Subcutaneous abdominal adipose tissue (tissue), 5 donors: Measurements from ENCODE around the gene LRRC4C.
A peak's percentile ranks its signal among the peaks of the same experiment; 100 is the strongest.

Experiments
- H3K27ac ChIP-seq: one replicate; pipeline ENCODE4 v1.7.0; 2013; ENCODE audit warnings: low read depth, mild to moderate bottlenecking, inconsistent platforms, low read length, moderate library complexity
- H3K27me3 ChIP-seq, 5 donors: one replicate each; pipeline ENCODE4 v1.7.0; 2013; ENCODE audit warnings: low read length in 5 of 5, inconsistent platforms in 1 of 5; ENCODE audit not compliant: control insufficient read depth in 5 of 5, insufficient read depth in 4 of 5
- H3K36me3 ChIP-seq, 5 donors: one replicate each; pipeline ENCODE4 v1.7.0; 2013; ENCODE audit warnings: low read length in 5 of 5; ENCODE audit not compliant: control insufficient read depth in 5 of 5, insufficient read depth in 5 of 5
- H3K4me1 ChIP-seq, 5 donors: one replicate each; pipeline ENCODE4 v1.7.0; 2013; ENCODE audit warnings: low read length in 5 of 5, mild to moderate bottlenecking in 3 of 5, moderate library complexity in 1 of 5; ENCODE audit not compliant: control insufficient read depth in 5 of 5, insufficient read depth in 5 of 5
- H3K4me3 ChIP-seq, 5 donors: one replicate each; pipeline ENCODE4 v1.7.0; 2013; ENCODE audit warnings: low read length in 5 of 5, low read depth in 1 of 5
- H3K9ac ChIP-seq, 5 donors: one replicate each; pipeline ENCODE4 v1.7.0; 2013; ENCODE audit warnings: low read length in 5 of 5, mild to moderate bottlenecking in 4 of 5, moderate library complexity in 3 of 5
- H3K9me3 ChIP-seq, 5 donors: one replicate each; pipeline ENCODE4 v1.7.0; 2013; ENCODE audit warnings: low read length in 5 of 5; ENCODE audit not compliant: control insufficient read depth in 5 of 5
- donor health status: healthy.
- donor health status: healthy.
- donor health status: healthy.
- donor health status: healthy.
- donor health status: healthy.

The LRRC4C gene

DNA sequence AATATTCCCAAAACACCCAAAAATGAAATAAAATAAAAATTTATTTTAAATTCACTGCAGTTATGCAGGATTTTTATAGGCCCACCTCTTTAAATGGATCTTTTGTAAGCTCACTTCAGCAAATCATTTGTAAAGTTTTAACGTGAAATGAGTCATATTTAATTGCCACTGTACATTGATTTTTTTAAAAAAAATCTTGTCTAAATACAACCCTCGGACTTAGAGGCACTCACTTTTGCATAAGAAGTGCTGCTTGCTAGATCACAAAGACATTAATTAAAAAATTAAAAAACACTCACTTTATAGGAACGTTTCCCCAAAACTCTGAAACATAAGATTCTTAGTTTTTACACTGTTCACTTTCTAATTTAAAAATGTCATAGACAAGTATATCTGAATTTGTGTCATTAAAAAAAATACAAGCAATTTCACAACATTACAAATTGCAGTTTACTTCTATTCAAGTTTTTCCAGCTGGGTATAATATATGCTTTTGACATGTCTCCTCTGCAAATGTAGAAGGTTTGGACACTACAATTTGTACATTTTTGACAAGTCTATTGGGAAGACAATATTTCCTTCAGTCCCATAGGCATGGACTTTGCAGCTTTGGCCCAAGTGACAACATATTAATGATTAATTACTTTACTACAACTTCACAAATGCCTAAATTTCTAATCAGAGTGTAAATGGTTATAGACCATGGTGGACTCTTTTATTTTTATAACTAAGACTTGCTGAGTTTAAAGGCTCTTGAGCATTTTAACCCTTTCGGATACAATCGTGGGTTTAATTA is 1088.4 kb downstream of the LRRC4C start:
- no peaks in the 10 kb centered on the region for H3K9me3 ChIP-seq
- H3K27ac ChIP-seq, result no peak overlapping the region
- H3K9ac ChIP-seq, result no peak overlapping the region
- peaks cover 0 to 1% (median 0%) of the 10 kb centered on the region in 5 donors for H3K4me1 ChIP-seq
- no peaks in the 10 kb centered on the region for H3K27me3 ChIP-seq
- H3K36me3 ChIP-seq, result no peaks in the 10 kb centered on the region
- no peak overlapping the region for H3K4me3 ChIP-seq

- Histone ChIP-seq H3K9ac (no peak overlapping the region), H3K27ac (no peak overlapping the region), H3K9me3 (peaks cover 0 to 10% (median 0%) of the 10 kb centered on the region in 5 donors), H3K4me1 (no peaks in the 10 kb centered on the region), H3K27me3 (no peaks in the 10 kb centered on the region), H3K4me3 (no peak overlapping the region), H3K36me3 (no peaks in the 10 kb centered on the region)
These were observed 1099.2 kb downstream of the LRRC4C start for GRCh38 chr11:40360206-40360798.

- Histone ChIP-seq H3K4me1 (no peaks in the 10 kb centered on the region), H3K9ac (no peak overlapping the region), H3K9me3 (no peaks in the 10 kb centered on the region), H3K27ac (no peak overlapping the region), H3K27me3 (no peaks in the 10 kb centered on the region), H3K36me3 (no peaks in the 10 kb centered on the region), H3K4me3 (no peak overlapping the region)
These were observed 1105.3 kb downstream of the LRRC4C start for GRCh38 chr11:40354121-40354520.

- Histone ChIP-seq H3K36me3 (no peaks in the 10 kb centered on the region), H3K27me3 (no peaks in the 10 kb centered on the region), H3K4me3 (no peak overlapping the region), H3K4me1 (no peaks in the 10 kb centered on the region), H3K9ac (no peak overlapping the region), H3K9me3 (peaks cover 0 to 6% (median 2%) of the 10 kb centered on the region in 5 donors), H3K27ac (no peak overlapping the region)
These were observed 1118.5 kb downstream of the LRRC4C start for GRCh38 chr11:40340911-40341310.

- Histone ChIP-seq H3K36me3 (no peaks in the 10 kb centered on the region), H3K27ac (no peak overlapping the region), H3K9ac (no peak overlapping the region), H3K4me1 (no peaks in the 10 kb centered on the region), H3K4me3 (no peak overlapping the region), H3K27me3 (no peaks in the 10 kb centered on the region), H3K9me3 (no peaks in the 10 kb centered on the region)
These were observed 1120.7 kb downstream of the LRRC4C start for GRCh38 chr11:40338739-40339138.

DNA sequence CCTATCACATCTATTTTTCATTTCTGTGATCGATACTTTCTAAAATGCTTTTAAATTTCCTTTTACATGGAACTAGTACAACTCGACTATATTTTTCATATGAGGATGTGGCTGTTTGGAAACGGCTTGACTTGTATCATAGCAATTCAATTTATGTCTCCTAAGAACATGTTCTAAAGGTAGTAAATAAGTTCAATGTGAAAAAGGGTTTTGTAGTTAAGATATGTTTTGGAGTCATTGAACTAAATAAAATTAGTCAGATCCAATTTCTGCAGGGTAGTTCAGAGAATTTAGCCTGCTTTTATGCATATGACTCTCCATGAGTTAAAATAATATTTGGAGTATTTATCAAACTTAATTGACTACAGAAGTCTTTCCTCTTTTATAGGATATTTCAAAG is 1121.4 kb downstream of the LRRC4C start:
- no peaks in the 10 kb centered on the region for H3K4me1 ChIP-seq
- no peaks in the 10 kb centered on the region for H3K9me3 ChIP-seq
- no peak overlapping the region for H3K27ac ChIP-seq
- H3K4me3 ChIP-seq, result no peak overlapping the region
- no peaks in the 10 kb centered on the region for H3K27me3 ChIP-seq
- H3K36me3 ChIP-seq, result no peaks in the 10 kb centered on the region
- no peak overlapping the region for H3K9ac ChIP-seq

GRCh38 chr11:40337118-40337517 is 1122.3 kb downstream of the LRRC4C start:
- no peaks in the 10 kb centered on the region for H3K9me3 ChIP-seq
- H3K4me1 ChIP-seq, result no peaks in the 10 kb centered on the region
- H3K27ac ChIP-seq, result no peak overlapping the region
- H3K36me3 ChIP-seq, result no peaks in the 10 kb centered on the region
- H3K9ac ChIP-seq, result no peak overlapping the region
- H3K4me3 ChIP-seq, result no peak overlapping the region
- no peaks in the 10 kb centered on the region for H3K27me3 ChIP-seq

DNA sequence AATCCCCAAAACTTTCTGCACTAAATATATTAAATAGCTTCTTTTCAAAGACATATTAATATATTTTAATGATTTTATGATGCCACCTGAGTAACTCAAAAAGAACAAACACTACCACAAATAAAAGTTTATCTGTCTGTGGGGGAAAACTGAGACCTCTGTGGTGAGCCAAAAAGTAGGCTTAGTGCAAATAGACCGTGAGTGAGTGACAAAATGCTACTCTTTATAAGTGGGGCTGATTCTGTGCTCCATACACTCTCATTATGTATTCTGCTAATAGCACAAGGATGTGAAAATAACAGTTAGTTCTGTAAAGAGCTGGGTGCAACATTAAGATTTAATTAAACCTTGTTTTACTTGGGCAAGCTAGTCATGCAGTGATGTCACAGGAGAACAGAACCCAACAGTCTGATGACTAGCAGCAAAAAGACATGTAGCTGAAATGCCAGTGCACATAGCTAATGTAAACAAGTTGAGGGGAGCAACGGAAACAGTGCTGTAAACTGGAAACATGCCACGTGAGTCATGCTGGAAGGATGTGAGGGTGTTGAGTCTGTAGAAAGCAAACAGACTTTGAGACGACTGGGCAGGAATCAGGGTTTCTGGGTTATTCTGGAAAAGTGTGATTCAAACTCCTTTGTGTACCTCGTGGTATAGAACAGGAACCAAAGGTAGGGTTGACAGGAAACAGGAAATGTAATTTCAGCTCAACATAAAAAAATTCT is 1130.4 kb downstream of the LRRC4C start:
- peaks cover 2 to 11% (median 7%) of the 10 kb centered on the region in 5 donors for H3K4me1 ChIP-seq
- H3K27ac ChIP-seq, result no peak overlapping the region
- peak overlapping the region in 1 of 5 donors; percentile 6 for H3K4me3 ChIP-seq
- no peaks in the 10 kb centered on the region for H3K36me3 ChIP-seq
- H3K9ac ChIP-seq, result no peak overlapping the region
- no peaks in the 10 kb centered on the region for H3K27me3 ChIP-seq
- H3K9me3 ChIP-seq, result no peaks in the 10 kb centered on the region

DNA sequence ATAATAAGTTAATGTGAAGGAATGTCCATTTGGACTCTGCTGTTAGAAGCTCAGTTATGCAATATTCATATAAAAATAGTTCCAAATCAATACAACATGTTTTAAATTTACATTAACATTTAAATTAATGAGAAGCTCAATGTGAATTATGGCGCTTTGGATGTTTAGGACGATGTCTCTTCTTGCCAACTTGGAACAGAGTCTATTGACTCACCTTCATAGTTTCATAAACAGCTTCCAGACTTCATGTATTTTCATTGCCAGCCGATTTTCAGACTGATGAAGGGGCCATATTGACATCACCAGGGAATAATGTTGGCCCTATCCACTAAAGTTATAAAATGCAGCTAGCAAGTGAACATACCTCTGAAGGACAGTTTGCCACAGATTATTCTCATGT is 1136.2 kb downstream of the LRRC4C start:
- Histone ChIP-seq H3K9me3 (no peaks in the 10 kb centered on the region), H3K4me3 (no peak overlapping the region), H3K9ac (no peak overlapping the region), H3K27me3 (no peaks in the 10 kb centered on the region), H3K27ac (no peak overlapping the region), H3K4me1 (no peaks in the 10 kb centered on the region), H3K36me3 (no peaks in the 10 kb centered on the region)

- H3K9ac ChIP-seq, result no peak overlapping the region
- no peaks in the 10 kb centered on the region for H3K9me3 ChIP-seq
- H3K27ac ChIP-seq, result no peak overlapping the region
- no peak overlapping the region for H3K4me3 ChIP-seq
- H3K4me1 ChIP-seq, result no peaks in the 10 kb centered on the region
- H3K27me3 ChIP-seq, result no peaks in the 10 kb centered on the region
- H3K36me3 ChIP-seq, result no peaks in the 10 kb centered on the region
These were observed 1137.9 kb downstream of the LRRC4C start for GRCh38 chr11:40321537-40321936.
